GM23338 (cell line): ENCODE data around the gene EPHA6. TPM values are rescaled to one million over a fixed set of nuclear protein-coding genes. Genes with fewer than 3 reads are reported as not detected.

Experiments
- ATAC-seq: fragments of 200-7000 bp; cut with Tn5 transposase; 3 replicates; pipeline ENCODE4 v1.9.1; 2020
- DNase-seq: peaks from one replicate; pipeline ENCODE4 v3.0.0-alpha.2; 2015; ENCODE audit warnings: low spot score
- H2AFZ ChIP-seq: fragments of 200-600 bp; sonication (generic); 2 replicates; pipeline ENCODE4 v1.8.0; 2016; ENCODE audit warnings: antibody characterized with exemption, mild to moderate bottlenecking, moderate library complexity
- H3F3A ChIP-seq: fragments of 200-600 bp; sonication (generic); replicated peaks from 2 replicates; pipeline ENCODE4 v1.8.0; 2017; ENCODE audit warnings: antibody characterized with exemption, mixed run types, low read depth
- H3K27ac ChIP-seq: fragments of 200-600 bp; sonication (generic); 2 replicates; pipeline ENCODE4 v1.6.1; 2016; ENCODE audit warnings: low read depth
- H3K27me3 ChIP-seq: fragments of 200-600 bp; sonication (generic); 2 replicates; pipeline ENCODE4 v1.8.0; 2016; ENCODE audit warnings: mild to moderate bottlenecking, mixed run types, moderate library complexity; ENCODE audit not compliant: insufficient read depth
- H3K36me3 ChIP-seq: fragments of 200-600 bp; sonication (generic); 2 replicates; pipeline ENCODE4 v1.8.0; 2016; ENCODE audit warnings: mild to moderate bottlenecking; ENCODE audit not compliant: insufficient read depth
- H3K4me1 ChIP-seq: fragments of 200-600 bp; sonication (generic); 2 replicates; pipeline ENCODE4 v1.8.0; 2016; ENCODE audit warnings: mild to moderate bottlenecking, moderate library complexity; ENCODE audit not compliant: insufficient read depth
- H3K4me2 ChIP-seq: fragments of 200-600 bp; sonication (generic); 2 replicates; pipeline ENCODE4 v1.7.1; 2017; ENCODE audit warnings: mixed run types
- H3K4me3 ChIP-seq: fragments of 200-600 bp; sonication (generic); 2 replicates; pipeline ENCODE4 v1.6.1; 2016; ENCODE audit warnings: mixed run types
- H3K79me2 ChIP-seq: fragments of 200-600 bp; sonication (generic); replicated peaks from 2 replicates; pipeline ENCODE4 v1.8.0; 2017; ENCODE audit warnings: mild to moderate bottlenecking; ENCODE audit not compliant: insufficient read depth
- H3K9me2 ChIP-seq: fragments of 200-600 bp; sonication (generic); 2 replicates; pipeline ENCODE4 v1.8.0; 2017; ENCODE audit not compliant: insufficient read depth
- H4K20me1 ChIP-seq: fragments of 200-600 bp; sonication (generic); replicated peaks from 2 replicates; pipeline ENCODE4 v1.8.0; 2017; ENCODE audit warnings: mild to moderate bottlenecking; ENCODE audit not compliant: insufficient read depth
- H3K27ac Mint-ChIP-seq: 2 replicates; pipeline ENCODE4 v1.8.0; 2020; ENCODE audit warnings: inconsistent platforms, mild to moderate bottlenecking, moderate library complexity, mixed read lengths
- H3K27me3 Mint-ChIP-seq: 3 replicates; pipeline ENCODE4 v1.8.0; 2022; ENCODE audit warnings: low read depth, mild to moderate bottlenecking, moderate library complexity, mixed read lengths, inconsistent platforms; ENCODE audit not compliant: insufficient read depth, poor library complexity
- H3K36me3 Mint-ChIP-seq: 3 replicates; pipeline ENCODE4 v1.8.0; 2021; ENCODE audit warnings: low read depth, mild to moderate bottlenecking, inconsistent platforms, moderate library complexity, mixed read lengths
- H3K4me1 Mint-ChIP-seq: 3 replicates; pipeline ENCODE4 v1.8.0; 2020; ENCODE audit warnings: mild to moderate bottlenecking, inconsistent platforms, mixed read lengths
- H3K4me3 Mint-ChIP-seq: 3 replicates; pipeline ENCODE4 v1.8.0; 2021; ENCODE audit warnings: moderate library complexity, mild to moderate bottlenecking, inconsistent platforms, mixed read lengths
- H3K9me3 Mint-ChIP-seq: 3 replicates; pipeline ENCODE4 v1.8.0; 2020; ENCODE audit warnings: moderate library complexity, mild to moderate bottlenecking, inconsistent platforms, mixed read lengths
- CREB1 ChIP-seq: fragments of 250-450 bp; sonication (Bioruptor Pico); IDR thresholded peaks from 2 replicates; pipeline ENCODE4 v1.5.0; 2020; ENCODE audit warnings: low read depth, mild to moderate bottlenecking, moderate library complexity
- EZH2 ChIP-seq: fragments of 200-600 bp; sonication (generic); IDR thresholded peaks from one replicate; pipeline ENCODE4 v1.8.0; 2017; ENCODE audit warnings: antibody characterized with exemption, mild to moderate bottlenecking, low read depth; ENCODE audit not compliant: unreplicated experiment
- EZH2phosphoT487 ChIP-seq: fragments of 200-600 bp; sonication (generic); IDR thresholded peaks from one replicate; pipeline ENCODE4 v1.8.1; 2018; ENCODE audit warnings: antibody characterized with exemption; ENCODE audit not compliant: unreplicated experiment
- JUNB ChIP-seq: IDR thresholded peaks from one replicate; pipeline ENCODE4 v1.6.1; 2016; ENCODE audit warnings: antibody characterized with exemption; ENCODE audit not compliant: unreplicated experiment
- POLR2AphosphoS5 ChIP-seq: IDR thresholded peaks from 2 replicates; pipeline ENCODE4 v1.6.1; 2016; ENCODE audit warnings: antibody characterized with exemption, low read depth
- STAT1 ChIP-seq: IDR thresholded peaks from one replicate; pipeline ENCODE4 v1.6.1; 2016; ENCODE audit warnings: antibody characterized with exemption; ENCODE audit not compliant: unreplicated experiment
- ZNF331 ChIP-seq: fragments of 250-450 bp; sonication (Bioruptor Pico); IDR thresholded peaks from 2 replicates; pipeline ENCODE4 v1.5.0; 2020; ENCODE audit warnings: low read depth, mild to moderate bottlenecking, moderate library complexity
- polyA plus RNA-seq: library from polyadenylated mRNA; unstranded; fragments of >200 nt; fragmentation: Nextera tagmentation; extraction: Ambion mirVana; gene quantifications from 2 replicates; pipeline ENCODE4 v1.2.1, GENCODE V29; 2016
- total RNA-seq: library from RNA; depleted of rRNA; stranded (reverse); fragments of >200 nt; shearing (Covaris generic); gene quantifications from 2 replicates; pipeline ENCODE4 v1.2.3, GENCODE V29; 2014
- TF ChIP-seq, protein P1 (sequence below): IDR thresholded peaks from one replicate; pipeline ENCODE4 v1.6.1; 2018; ENCODE audit warnings: antibody characterized with exemption; ENCODE audit not compliant: unreplicated experiment
- TF ChIP-seq, protein P2 (sequence below): fragments of 250-450 bp; sonication (Bioruptor Pico); IDR thresholded peaks from 2 replicates; pipeline ENCODE4 v1.5.0; 2020; ENCODE audit warnings: mild to moderate bottlenecking, moderate library complexity
- TF ChIP-seq, protein P3 (sequence below): IDR thresholded peaks from 2 replicates; pipeline ENCODE4 v1.6.1; 2016; ENCODE audit warnings: antibody characterized with exemption
- TF ChIP-seq, protein P4 (sequence below), 2 experiments: fragments of 200-600 bp in 1 of 2; sonication (generic) in 1 of 2; conservative IDR thresholded peaks; 2 replicates each; pipeline versions ENCODE4 v1.5.1 to v1.6.1; 2016 to 2017; ENCODE audit warnings: antibody characterized with exemption in 2 of 2, low read depth in 2 of 2, mild to moderate bottlenecking in 2 of 2, moderate library complexity in 1 of 2

EPHA6 gene
- total and polyA plus RNA-seq, 2 experiments from 2014 or later: 0.37 to 2.6 TPM

DNA sequence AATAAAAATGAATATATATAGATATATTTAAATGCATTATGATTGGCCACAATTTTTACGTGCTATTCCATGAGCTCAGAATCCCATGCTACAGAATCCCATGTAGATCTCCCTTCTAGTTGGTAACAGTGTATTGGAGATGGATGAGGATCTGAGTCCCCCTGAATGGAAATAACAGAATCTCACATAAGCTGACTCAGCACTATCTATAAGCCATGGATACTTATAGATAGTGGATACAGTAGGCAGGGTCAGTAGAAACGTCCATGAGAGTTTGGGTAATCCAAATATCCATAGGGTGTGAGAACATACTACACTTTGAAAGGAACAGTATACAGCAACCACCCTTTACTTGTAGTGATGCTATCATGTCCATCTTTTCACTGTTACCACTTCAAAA lies 375.4 kb downstream of the EPHA6 start:
- H3K4me3 Mint-ChIP-seq: no peak overlapping the region
- Histone ChIP-seq H3K79me2 (no peaks in the 10 kb centered on the region), H3K4me2 (no peak overlapping the region), H3K27ac (no peak overlapping the region), H2AFZ (no peak overlapping the region), H3K4me1 (no peaks in the 10 kb centered on the region), H3F3A (no peaks in the 10 kb centered on the region), H4K20me1 (no peaks in the 10 kb centered on the region), H3K36me3 (no peaks in the 10 kb centered on the region), H3K4me3 (no peak overlapping the region), H3K9me2 (no peaks in the 10 kb centered on the region; the same call in 1 of the 2 replicates), H3K27me3 (no peaks in the 10 kb centered on the region)
- no peaks in the 10 kb centered on the region for H3K27me3 Mint-ChIP-seq
- DNase-seq (no peak), ATAC-seq (no peak)
- H3K9me3 Mint-ChIP-seq: no peaks in the 10 kb centered on the region; the same call in 2 of the 3 replicates
- TF ChIP-seq JUNB (no peak), POLR2AphosphoS5 (no peak), EZH2 (no peak), CREB1 (CRISPR knock-in tag) (no peak), EZH2phosphoT487 (no peak), ZNF331 (no peak), STAT1 (no peak)
- TF ChIP-seq, protein P1, sequence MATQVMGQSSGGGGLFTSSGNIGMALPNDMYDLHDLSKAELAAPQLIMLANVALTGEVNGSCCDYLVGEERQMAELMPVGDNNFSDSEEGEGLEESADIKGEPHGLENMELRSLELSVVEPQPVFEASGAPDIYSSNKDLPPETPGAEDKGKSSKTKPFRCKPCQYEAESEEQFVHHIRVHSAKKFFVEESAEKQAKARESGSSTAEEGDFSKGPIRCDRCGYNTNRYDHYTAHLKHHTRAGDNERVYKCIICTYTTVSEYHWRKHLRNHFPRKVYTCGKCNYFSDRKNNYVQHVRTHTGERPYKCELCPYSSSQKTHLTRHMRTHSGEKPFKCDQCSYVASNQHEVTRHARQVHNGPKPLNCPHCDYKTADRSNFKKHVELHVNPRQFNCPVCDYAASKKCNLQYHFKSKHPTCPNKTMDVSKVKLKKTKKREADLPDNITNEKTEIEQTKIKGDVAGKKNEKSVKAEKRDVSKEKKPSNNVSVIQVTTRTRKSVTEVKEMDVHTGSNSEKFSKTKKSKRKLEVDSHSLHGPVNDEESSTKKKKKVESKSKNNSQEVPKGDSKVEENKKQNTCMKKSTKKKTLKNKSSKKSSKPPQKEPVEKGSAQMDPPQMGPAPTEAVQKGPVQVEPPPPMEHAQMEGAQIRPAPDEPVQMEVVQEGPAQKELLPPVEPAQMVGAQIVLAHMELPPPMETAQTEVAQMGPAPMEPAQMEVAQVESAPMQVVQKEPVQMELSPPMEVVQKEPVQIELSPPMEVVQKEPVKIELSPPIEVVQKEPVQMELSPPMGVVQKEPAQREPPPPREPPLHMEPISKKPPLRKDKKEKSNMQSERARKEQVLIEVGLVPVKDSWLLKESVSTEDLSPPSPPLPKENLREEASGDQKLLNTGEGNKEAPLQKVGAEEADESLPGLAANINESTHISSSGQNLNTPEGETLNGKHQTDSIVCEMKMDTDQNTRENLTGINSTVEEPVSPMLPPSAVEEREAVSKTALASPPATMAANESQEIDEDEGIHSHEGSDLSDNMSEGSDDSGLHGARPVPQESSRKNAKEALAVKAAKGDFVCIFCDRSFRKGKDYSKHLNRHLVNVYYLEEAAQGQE: no peak
- TF ChIP-seq, protein P2, sequence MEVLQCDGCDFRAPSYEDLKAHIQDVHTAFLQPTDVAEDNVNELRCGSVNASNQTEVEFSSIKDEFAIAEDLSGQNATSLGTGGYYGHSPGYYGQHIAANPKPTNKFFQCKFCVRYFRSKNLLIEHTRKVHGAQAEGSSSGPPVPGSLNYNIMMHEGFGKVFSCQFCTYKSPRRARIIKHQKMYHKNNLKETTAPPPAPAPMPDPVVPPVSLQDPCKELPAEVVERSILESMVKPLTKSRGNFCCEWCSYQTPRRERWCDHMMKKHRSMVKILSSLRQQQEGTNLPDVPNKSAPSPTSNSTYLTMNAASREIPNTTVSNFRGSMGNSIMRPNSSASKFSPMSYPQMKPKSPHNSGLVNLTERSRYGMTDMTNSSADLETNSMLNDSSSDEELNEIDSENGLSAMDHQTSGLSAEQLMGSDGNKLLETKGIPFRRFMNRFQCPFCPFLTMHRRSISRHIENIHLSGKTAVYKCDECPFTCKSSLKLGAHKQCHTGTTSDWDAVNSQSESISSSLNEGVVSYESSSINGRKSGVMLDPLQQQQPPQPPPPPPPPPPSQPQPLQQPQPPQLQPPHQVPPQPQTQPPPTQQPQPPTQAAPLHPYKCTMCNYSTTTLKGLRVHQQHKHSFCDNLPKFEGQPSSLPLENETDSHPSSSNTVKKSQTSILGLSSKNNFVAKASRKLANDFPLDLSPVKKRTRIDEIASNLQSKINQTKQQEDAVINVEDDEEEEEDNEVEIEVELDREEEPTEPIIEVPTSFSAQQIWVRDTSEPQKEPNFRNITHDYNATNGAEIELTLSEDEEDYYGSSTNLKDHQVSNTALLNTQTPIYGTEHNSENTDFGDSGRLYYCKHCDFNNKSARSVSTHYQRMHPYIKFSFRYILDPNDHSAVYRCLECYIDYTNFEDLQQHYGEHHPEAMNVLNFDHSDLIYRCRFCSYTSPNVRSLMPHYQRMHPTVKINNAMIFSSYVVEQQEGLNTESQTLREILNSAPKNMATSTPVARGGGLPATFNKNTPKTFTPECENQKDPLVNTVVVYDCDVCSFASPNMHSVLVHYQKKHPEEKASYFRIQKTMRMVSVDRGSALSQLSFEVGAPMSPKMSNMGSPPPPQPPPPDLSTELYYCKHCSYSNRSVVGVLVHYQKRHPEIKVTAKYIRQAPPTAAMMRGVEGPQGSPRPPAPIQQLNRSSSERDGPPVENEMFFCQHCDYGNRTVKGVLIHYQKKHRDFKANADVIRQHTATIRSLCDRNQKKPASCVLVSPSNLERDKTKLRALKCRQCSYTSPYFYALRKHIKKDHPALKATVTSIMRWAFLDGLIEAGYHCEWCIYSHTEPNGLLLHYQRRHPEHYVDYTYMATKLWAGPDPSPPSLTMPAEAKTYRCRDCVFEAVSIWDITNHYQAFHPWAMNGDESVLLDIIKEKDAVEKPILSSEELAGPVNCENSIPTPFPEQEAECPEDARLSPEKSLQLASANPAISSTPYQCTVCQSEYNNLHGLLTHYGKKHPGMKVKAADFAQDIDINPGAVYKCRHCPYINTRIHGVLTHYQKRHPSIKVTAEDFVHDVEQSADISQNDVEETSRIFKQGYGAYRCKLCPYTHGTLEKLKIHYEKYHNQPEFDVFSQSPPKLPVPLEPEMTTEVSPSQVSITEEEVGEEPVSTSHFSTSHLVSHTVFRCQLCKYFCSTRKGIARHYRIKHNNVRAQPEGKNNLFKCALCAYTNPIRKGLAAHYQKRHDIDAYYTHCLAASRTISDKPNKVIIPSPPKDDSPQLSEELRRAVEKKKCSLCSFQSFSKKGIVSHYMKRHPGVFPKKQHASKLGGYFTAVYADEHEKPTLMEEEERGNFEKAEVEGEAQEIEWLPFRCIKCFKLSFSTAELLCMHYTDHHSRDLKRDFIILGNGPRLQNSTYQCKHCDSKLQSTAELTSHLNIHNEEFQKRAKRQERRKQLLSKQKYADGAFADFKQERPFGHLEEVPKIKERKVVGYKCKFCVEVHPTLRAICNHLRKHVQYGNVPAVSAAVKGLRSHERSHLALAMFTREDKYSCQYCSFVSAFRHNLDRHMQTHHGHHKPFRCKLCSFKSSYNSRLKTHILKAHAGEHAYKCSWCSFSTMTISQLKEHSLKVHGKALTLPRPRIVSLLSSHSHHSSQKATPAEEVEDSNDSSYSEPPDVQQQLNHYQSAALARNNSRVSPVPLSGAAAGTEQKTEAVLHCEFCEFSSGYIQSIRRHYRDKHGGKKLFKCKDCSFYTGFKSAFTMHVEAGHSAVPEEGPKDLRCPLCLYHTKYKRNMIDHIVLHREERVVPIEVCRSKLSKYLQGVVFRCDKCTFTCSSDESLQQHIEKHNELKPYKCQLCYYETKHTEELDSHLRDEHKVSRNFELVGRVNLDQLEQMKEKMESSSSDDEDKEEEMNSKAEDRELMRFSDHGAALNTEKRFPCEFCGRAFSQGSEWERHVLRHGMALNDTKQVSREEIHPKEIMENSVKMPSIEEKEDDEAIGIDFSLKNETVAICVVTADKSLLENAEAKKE (CRISPR knock-in tag): no peak
- TF ChIP-seq, protein P3, sequence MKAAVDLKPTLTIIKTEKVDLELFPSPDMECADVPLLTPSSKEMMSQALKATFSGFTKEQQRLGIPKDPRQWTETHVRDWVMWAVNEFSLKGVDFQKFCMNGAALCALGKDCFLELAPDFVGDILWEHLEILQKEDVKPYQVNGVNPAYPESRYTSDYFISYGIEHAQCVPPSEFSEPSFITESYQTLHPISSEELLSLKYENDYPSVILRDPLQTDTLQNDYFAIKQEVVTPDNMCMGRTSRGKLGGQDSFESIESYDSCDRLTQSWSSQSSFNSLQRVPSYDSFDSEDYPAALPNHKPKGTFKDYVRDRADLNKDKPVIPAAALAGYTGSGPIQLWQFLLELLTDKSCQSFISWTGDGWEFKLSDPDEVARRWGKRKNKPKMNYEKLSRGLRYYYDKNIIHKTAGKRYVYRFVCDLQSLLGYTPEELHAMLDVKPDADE: no peak
- TF ChIP-seq, protein P4, sequence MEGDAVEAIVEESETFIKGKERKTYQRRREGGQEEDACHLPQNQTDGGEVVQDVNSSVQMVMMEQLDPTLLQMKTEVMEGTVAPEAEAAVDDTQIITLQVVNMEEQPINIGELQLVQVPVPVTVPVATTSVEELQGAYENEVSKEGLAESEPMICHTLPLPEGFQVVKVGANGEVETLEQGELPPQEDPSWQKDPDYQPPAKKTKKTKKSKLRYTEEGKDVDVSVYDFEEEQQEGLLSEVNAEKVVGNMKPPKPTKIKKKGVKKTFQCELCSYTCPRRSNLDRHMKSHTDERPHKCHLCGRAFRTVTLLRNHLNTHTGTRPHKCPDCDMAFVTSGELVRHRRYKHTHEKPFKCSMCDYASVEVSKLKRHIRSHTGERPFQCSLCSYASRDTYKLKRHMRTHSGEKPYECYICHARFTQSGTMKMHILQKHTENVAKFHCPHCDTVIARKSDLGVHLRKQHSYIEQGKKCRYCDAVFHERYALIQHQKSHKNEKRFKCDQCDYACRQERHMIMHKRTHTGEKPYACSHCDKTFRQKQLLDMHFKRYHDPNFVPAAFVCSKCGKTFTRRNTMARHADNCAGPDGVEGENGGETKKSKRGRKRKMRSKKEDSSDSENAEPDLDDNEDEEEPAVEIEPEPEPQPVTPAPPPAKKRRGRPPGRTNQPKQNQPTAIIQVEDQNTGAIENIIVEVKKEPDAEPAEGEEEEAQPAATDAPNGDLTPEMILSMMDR (conservative IDR thresholded peaks at IDR 0.05; ENCODE audit: low read depth in 2 of 2): no peak
- H3K4me1 Mint-ChIP-seq: no peaks in the 10 kb centered on the region
- no peaks in the 10 kb centered on the region for H3K36me3 Mint-ChIP-seq
- H3K27ac Mint-ChIP-seq: no peak overlapping the region
